ENCODE results near the gene CNOT9. TPM values are rescaled to one million over a fixed set of nuclear protein-coding genes. Genes with fewer than 3 reads are reported as not detected.

Gene CNOT9
- total RNA-seq, 1 donor from 2014 or later = 72.3 TPM

- Mint-ChIP-seq H3K4me1 (ENCODE audit: low read depth) (no peaks in the 10 kb centered on the region), H3K4me3 (ENCODE audit: low read depth) (no peak overlapping the region), H3K27me3 (no peaks in the 10 kb centered on the region), H3K36me3 (ENCODE audit: insufficient read depth) (peaks cover 15% of the 10 kb centered on the region), H3K9me3 (ENCODE audit: low read depth) (no peaks in the 10 kb centered on the region), H3K27ac (no peak overlapping the region)
- no peak for DNase-seq (ENCODE audit: low spot score, unreplicated experiment)
- TF ChIP-seq, protein P1, sequence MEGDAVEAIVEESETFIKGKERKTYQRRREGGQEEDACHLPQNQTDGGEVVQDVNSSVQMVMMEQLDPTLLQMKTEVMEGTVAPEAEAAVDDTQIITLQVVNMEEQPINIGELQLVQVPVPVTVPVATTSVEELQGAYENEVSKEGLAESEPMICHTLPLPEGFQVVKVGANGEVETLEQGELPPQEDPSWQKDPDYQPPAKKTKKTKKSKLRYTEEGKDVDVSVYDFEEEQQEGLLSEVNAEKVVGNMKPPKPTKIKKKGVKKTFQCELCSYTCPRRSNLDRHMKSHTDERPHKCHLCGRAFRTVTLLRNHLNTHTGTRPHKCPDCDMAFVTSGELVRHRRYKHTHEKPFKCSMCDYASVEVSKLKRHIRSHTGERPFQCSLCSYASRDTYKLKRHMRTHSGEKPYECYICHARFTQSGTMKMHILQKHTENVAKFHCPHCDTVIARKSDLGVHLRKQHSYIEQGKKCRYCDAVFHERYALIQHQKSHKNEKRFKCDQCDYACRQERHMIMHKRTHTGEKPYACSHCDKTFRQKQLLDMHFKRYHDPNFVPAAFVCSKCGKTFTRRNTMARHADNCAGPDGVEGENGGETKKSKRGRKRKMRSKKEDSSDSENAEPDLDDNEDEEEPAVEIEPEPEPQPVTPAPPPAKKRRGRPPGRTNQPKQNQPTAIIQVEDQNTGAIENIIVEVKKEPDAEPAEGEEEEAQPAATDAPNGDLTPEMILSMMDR (IDR thresholded peaks at IDR 0.05; ENCODE audit: unreplicated experiment) = no peak
Observed at GRCh38 chr2:218635719-218636118, 67.1 kb downstream of the CNOT9 start.

DNA sequence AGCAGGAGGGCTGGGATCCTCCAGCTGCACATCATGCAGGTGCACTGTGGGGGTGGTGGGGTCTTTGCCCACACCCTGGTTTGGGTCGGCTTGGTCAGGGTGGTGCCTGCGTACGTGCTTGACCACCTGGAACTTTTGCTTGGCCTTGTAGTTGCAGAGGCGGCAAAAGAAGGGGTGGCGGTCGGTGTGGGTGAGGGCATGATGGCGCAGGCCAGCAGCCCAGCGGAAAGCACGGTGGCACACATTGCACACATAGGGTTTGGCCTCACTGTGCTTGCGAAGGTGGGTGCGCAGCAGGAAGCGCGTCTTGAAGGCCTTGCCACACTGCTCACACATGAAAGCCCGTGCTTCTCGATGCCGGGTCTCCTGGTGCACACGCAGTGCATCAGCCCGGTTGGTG lies 69.7 kb downstream of the CNOT9 start:
- no peak overlapping the region for H3K27ac Mint-ChIP-seq
- no peak for DNase-seq (ENCODE audit: low spot score, unreplicated experiment)
- no peaks in the 10 kb centered on the region for H3K4me1 Mint-ChIP-seq (ENCODE audit: low read depth)
- TF ChIP-seq, protein P1 (IDR thresholded peaks at IDR 0.05; ENCODE audit: unreplicated experiment) = no peak
- no peaks in the 10 kb centered on the region for H3K9me3 Mint-ChIP-seq (ENCODE audit: low read depth)
- H3K27me3 Mint-ChIP-seq = no peaks in the 10 kb centered on the region
- no peak overlapping the region for H3K4me3 Mint-ChIP-seq (ENCODE audit: low read depth)
- peaks cover 18% of the 10 kb centered on the region for H3K36me3 Mint-ChIP-seq (ENCODE audit: insufficient read depth)

GRCh38 chr2:218642121-218642656 lies 73.5 kb downstream of the CNOT9 start:
- H3K36me3 Mint-ChIP-seq (ENCODE audit: insufficient read depth) = peaks cover 10% of the 10 kb centered on the region
- DNase-seq (ENCODE audit: low spot score, unreplicated experiment) = no peak
- H3K4me1 Mint-ChIP-seq (ENCODE audit: low read depth) = no peaks in the 10 kb centered on the region
- H3K27me3 Mint-ChIP-seq = no peaks in the 10 kb centered on the region
- TF ChIP-seq, protein P1 (IDR thresholded peaks at IDR 0.05; ENCODE audit: unreplicated experiment) = no peak
- no peak overlapping the region for H3K27ac Mint-ChIP-seq
- no peaks in the 10 kb centered on the region for H3K9me3 Mint-ChIP-seq (ENCODE audit: low read depth)
- H3K4me3 Mint-ChIP-seq (ENCODE audit: low read depth) = no peak overlapping the region

- Mint-ChIP-seq H3K4me1 (ENCODE audit: low read depth) (no peaks in the 10 kb centered on the region), H3K9me3 (ENCODE audit: low read depth) (no peaks in the 10 kb centered on the region), H3K4me3 (ENCODE audit: low read depth) (no peak overlapping the region), H3K27ac (no peak overlapping the region), H3K36me3 (ENCODE audit: insufficient read depth) (peaks cover 7% of the 10 kb centered on the region), H3K27me3 (no peaks in the 10 kb centered on the region)
- TF ChIP-seq, protein P1 (IDR thresholded peaks at IDR 0.05; ENCODE audit: unreplicated experiment) = no peak
- DNase-seq (ENCODE audit: low spot score, unreplicated experiment) = no peak
Observed at GRCh38 chr2:218642786-218643185, 74.1 kb downstream of the CNOT9 start.

DNA sequence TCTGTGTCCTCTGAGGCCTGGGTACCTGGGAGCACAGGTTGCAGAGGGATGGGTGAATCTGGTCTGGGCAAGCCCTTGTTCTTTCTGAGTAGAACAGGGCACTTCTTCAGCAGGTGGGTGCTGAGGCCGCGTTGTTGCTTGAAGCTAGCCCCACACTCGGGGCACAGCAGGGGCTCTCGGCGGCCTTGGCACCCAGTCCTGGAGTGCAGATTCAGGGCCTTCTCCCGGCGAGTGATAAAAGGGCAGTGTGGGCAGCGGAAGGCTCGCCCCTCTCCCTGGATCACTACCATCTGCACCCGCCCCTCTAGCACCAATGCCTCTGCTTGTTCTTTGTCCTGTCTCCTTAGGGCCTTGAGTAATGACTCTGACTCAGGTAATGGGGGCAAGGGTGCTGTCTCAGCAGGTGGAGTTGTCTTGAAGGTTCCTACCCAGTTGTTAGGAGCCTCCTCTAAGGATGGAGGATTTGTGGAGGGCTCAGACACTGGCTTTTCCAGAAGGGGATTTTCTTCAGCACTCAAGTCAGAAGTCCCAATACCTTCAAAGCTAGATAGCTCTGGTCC lies 75.2 kb downstream of the CNOT9 start:
- Mint-ChIP-seq H3K27me3 (no peaks in the 10 kb centered on the region), H3K36me3 (ENCODE audit: insufficient read depth) (peaks cover 10% of the 10 kb centered on the region), H3K27ac (no peak overlapping the region), H3K4me1 (ENCODE audit: low read depth) (no peaks in the 10 kb centered on the region), H3K4me3 (ENCODE audit: low read depth) (no peak overlapping the region), H3K9me3 (ENCODE audit: low read depth) (no peaks in the 10 kb centered on the region)
- DNase-seq (ENCODE audit: low spot score, unreplicated experiment) = no peak
- TF ChIP-seq, protein P1 (IDR thresholded peaks at IDR 0.05; ENCODE audit: unreplicated experiment) = no peak

Measured in progenitor cell of endocrine pancreas (in vitro differentiated cells).